CD4-positive, alpha-beta T cell treated with Interferon gamma for 1 hour (primary cell): ENCODE results near the gene HYAL4.
"Not testable (repeated sequence)": the region's sequence is repeated elsewhere in the genome, so short reads cannot be mapped to it uniquely, and the experiment has no call there.

Experiments used
- DNase-seq: peaks from one replicate; pipeline ENCODE4 v3.0.0-alpha.2; 2020

The HYAL4 gene

GRCh38 chr7:123849855-123850254 lies 4.9 kb downstream of the HYAL4 start:
- no peak for DNase-seq

GRCh38 chr7:123851404-123851803 lies 6.4 kb downstream of the HYAL4 start:
- DNase-seq: not testable (repeated sequence)

- DNase-seq: not testable (repeated sequence)
These were observed 9.3 kb downstream of the HYAL4 start for GRCh38 chr7:123854291-123854690.

- not testable (repeated sequence) for DNase-seq
These were observed 11.5 kb downstream of the HYAL4 start for GRCh38 chr7:123856428-123856827.

GRCh38 chr7:123860848-123861247 lies 15.9 kb downstream of the HYAL4 start:
- no peak for DNase-seq

- no peak for DNase-seq
These were observed 17.8 kb downstream of the HYAL4 start for GRCh38 chr7:123862775-123863174.

GRCh38 chr7:123863461-123863860 lies 18.5 kb downstream of the HYAL4 start:
- DNase-seq: no peak

GRCh38 chr7:123864012-123864411 lies 19.0 kb downstream of the HYAL4 start:
- DNase-seq: no peak

GRCh38 chr7:123864436-123864835 lies 19.5 kb downstream of the HYAL4 start:
- DNase-seq: no peak

GRCh38 chr7:123864966-123865365 lies 20.0 kb downstream of the HYAL4 start:
- no peak for DNase-seq

- peak; percentile 8 for DNase-seq
These were observed 20.6 kb downstream of the HYAL4 start for GRCh38 chr7:123865517-123866117.

GRCh38 chr7:123867225-123867624 lies 22.3 kb downstream of the HYAL4 start:
- no peak for DNase-seq

- DNase-seq: no peak
These were observed 27.3 kb downstream of the HYAL4 start for GRCh38 chr7:123871998-123872867.

- DNase-seq: no peak
These were observed 27.9 kb downstream of the HYAL4 start for GRCh38 chr7:123872908-123873307.

- no peak for DNase-seq
These were observed 31.7 kb downstream of the HYAL4 start for GRCh38 chr7:123876557-123877256.

GRCh38 chr7:123879628-123880027 lies 34.7 kb downstream of the HYAL4 start:
- no peak for DNase-seq

- no peak for DNase-seq
These were observed 36.3 kb downstream of the HYAL4 start for GRCh38 chr7:123881300-123881699.

- DNase-seq: no peak
These were observed 38.2 kb downstream of the HYAL4 start for GRCh38 chr7:123883154-123883553.

- no peak for DNase-seq
These were observed 43.2 kb downstream of the HYAL4 start for GRCh38 chr7:123888192-123888591.

- not testable (repeated sequence) for DNase-seq
These were observed 49.8 kb downstream of the HYAL4 start for GRCh38 chr7:123894753-123895152.

GRCh38 chr7:123901101-123901500 lies 56.1 kb downstream of the HYAL4 start:
- DNase-seq: no peak

GRCh38 chr7:123905714-123906113 lies 60.7 kb downstream of the HYAL4 start:
- no peak for DNase-seq

- no peak for DNase-seq
These were observed 71.3 kb downstream of the HYAL4 start for GRCh38 chr7:123916240-123916724.

GRCh38 chr7:123917878-123918277 lies 72.9 kb downstream of the HYAL4 start:
- no peak for DNase-seq
